H1 (cell line): ENCODE data around the gene ZNF200.

Source experiments
- BACH1 ChIP-seq: IDR thresholded peaks from 2 replicates; pipeline ENCODE4 v1.6.1; 2012; ENCODE audit warnings: low read length, improper control_type of control experiment
- E2F6 ChIP-seq: IDR thresholded peaks from 2 replicates; pipeline ENCODE4 v1.6.1; 2012; ENCODE audit warnings: inconsistent platforms
- EZH2 ChIP-seq: fragments of 200-600 bp; sonication (generic); IDR thresholded peaks from 2 replicates; pipeline ENCODE4 v1.7.1; 2012; ENCODE audit warnings: low read depth, mild to moderate bottlenecking, moderate library complexity, low read length, inconsistent platforms; ENCODE audit not compliant: severe bottlenecking
- MAX ChIP-seq: IDR thresholded peaks from 2 replicates; pipeline ENCODE4 v1.6.1; 2012; ENCODE audit warnings: inconsistent platforms
- YY1 ChIP-seq: IDR thresholded peaks from 2 replicates; pipeline ENCODE4 v1.6.1; 2011; ENCODE audit warnings: low read depth, mild to moderate bottlenecking, low read length
- ZNF274 ChIP-seq: IDR thresholded peaks from 2 replicates; pipeline ENCODE4 v1.7.0; 2012; ENCODE audit warnings: low read length, borderline replicate concordance; ENCODE audit errors: extremely low read depth
- TF ChIP-seq, protein P1 (sequence below), 3 experiments: IDR thresholded peaks; 1 replicate in 2 of 3; 2 replicates in 1 of 3; pipeline versions ENCODE4 v1.5.1 to v1.6.1; 2011; ENCODE audit warnings: low read length in 3 of 3, mild to moderate bottlenecking in 3 of 3, inconsistent platforms in 2 of 3, low read depth in 1 of 3, moderate library complexity in 1 of 3; ENCODE audit not compliant: insufficient read depth in 1 of 3; ENCODE audit errors: control extremely low read depth in 1 of 3

DNA sequence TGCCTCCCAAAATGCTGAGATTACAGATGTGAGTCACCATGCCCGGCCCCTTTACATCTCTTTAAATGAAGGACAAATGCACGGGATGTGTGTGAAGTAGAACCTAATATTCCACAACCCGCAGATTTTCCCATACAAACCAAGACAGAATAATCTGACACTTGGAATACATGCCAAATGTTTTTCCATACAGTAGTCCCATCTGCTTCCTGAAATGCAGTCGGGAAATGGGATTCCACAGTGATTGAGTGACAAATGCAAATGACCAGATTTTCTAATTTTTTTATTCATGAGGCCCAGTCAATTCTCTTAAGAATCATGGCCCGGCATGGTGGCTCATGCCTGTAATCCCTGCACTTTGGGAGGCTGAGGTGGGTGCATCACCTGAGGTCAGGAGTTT, 6.8 kb upstream of the ZNF200 start:
- TF ChIP-seq EZH2 (no peak), ZNF274 (no peak), YY1 (no peak), MAX (no peak), E2F6 (no peak), BACH1 (no peak)
- TF ChIP-seq, protein P1, sequence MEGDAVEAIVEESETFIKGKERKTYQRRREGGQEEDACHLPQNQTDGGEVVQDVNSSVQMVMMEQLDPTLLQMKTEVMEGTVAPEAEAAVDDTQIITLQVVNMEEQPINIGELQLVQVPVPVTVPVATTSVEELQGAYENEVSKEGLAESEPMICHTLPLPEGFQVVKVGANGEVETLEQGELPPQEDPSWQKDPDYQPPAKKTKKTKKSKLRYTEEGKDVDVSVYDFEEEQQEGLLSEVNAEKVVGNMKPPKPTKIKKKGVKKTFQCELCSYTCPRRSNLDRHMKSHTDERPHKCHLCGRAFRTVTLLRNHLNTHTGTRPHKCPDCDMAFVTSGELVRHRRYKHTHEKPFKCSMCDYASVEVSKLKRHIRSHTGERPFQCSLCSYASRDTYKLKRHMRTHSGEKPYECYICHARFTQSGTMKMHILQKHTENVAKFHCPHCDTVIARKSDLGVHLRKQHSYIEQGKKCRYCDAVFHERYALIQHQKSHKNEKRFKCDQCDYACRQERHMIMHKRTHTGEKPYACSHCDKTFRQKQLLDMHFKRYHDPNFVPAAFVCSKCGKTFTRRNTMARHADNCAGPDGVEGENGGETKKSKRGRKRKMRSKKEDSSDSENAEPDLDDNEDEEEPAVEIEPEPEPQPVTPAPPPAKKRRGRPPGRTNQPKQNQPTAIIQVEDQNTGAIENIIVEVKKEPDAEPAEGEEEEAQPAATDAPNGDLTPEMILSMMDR (IDR thresholded peaks at IDR 0.05; ENCODE audit: control extremely low read depth in 1 of 3, insufficient read depth in 1 of 3, low read depth in 1 of 3, low read length in 3 of 3) = no peak
